SU-DHL-6 (cell line): ENCODE measurements around the gene CCR1.
"Not testable (repeated sequence)": the region's sequence is repeated elsewhere in the genome, so short reads cannot be mapped to it uniquely, and the experiment has no call there.

ENCODE experiments used
- H2AFZ ChIP-seq: fragments of 200-600 bp; sonication (generic); 2 replicates; pipeline ENCODE4 v1.6.1; 2014; ENCODE audit warnings: low read depth, mild to moderate bottlenecking, moderate library complexity, mixed read lengths, antibody characterized with exemption, low read length; ENCODE audit not compliant: severe bottlenecking
- H3F3A ChIP-seq: fragments of 200-600 bp; shearing (Covaris generic); 2 replicates; pipeline ENCODE4 v1.6.0; 2016; ENCODE audit warnings: antibody characterized with exemption, mild to moderate bottlenecking; ENCODE audit not compliant: insufficient read depth
- H3K27ac ChIP-seq: fragments of 200-600 bp; sonication (generic); 2 replicates; pipeline ENCODE4 v1.5.1; 2016; ENCODE audit warnings: low read depth, mild to moderate bottlenecking, low read length, moderate library complexity, mixed read lengths
- H3K27me3 ChIP-seq: fragments of 200-600 bp; sonication (generic), shearing (Covaris generic); 2 replicates; pipeline ENCODE4 v1.6.0; 2014; ENCODE audit warnings: mild to moderate bottlenecking, low read length
- H3K36me3 ChIP-seq: fragments of 200-600 bp; sonication (generic); 2 replicates; pipeline ENCODE4 v1.6.1; 2014; ENCODE audit warnings: mild to moderate bottlenecking, low read length, mixed read lengths
- H3K4me2 ChIP-seq: fragments of 300-600, 200-600 bp; shearing (Covaris generic), sonication (generic); 2 replicates; pipeline ENCODE4 v1.6.0; 2014; ENCODE audit warnings: low read length, low read depth, mild to moderate bottlenecking; ENCODE audit not compliant: poor library complexity, severe bottlenecking
- H3K4me3 ChIP-seq: fragments of 200-600 bp; sonication (generic); 2 replicates; pipeline ENCODE4 v1.5.1; 2014; ENCODE audit warnings: antibody characterized with exemption, low read length, mild to moderate bottlenecking, mixed read lengths; ENCODE audit not compliant: insufficient read depth, poor library complexity, severe bottlenecking
- H3K79me2 ChIP-seq: fragments of 200-600 bp; sonication (generic); 2 replicates; pipeline ENCODE4 v1.6.1; 2014; ENCODE audit warnings: mild to moderate bottlenecking, low read length, moderate library complexity; ENCODE audit not compliant: insufficient read depth
- H3K9ac ChIP-seq: fragments of 200-600 bp; sonication (generic); 2 replicates; pipeline ENCODE4 v1.7.0; 2014; ENCODE audit warnings: mild to moderate bottlenecking, low read length
- H3K9me2 ChIP-seq: fragments of 200-600 bp; sonication (generic); replicated peaks from 2 replicates; pipeline ENCODE4 v1.6.1; 2014; ENCODE audit warnings: low read length; ENCODE audit not compliant: insufficient read depth
- H3K9me3 ChIP-seq: fragments of 200-600 bp; sonication (generic); 2 replicates; pipeline ENCODE4 v1.6.1; 2014; ENCODE audit warnings: low read length, mixed read lengths; ENCODE audit not compliant: insufficient read depth
- H4K20me1 ChIP-seq: fragments of 200-600 bp; sonication (generic); 2 replicates; pipeline ENCODE4 v1.6.1; 2014; ENCODE audit warnings: low read depth, mild to moderate bottlenecking, antibody characterized with exemption, low read length, moderate library complexity, mixed read lengths
- CTCF ChIP-seq: fragments of 200-600 bp; sonication (generic); IDR thresholded peaks from one replicate; pipeline ENCODE4 v1.5.1; 2017; ENCODE audit warnings: antibody characterized with exemption, mild to moderate bottlenecking, low read length, moderate library complexity; ENCODE audit not compliant: insufficient read depth, poor library complexity, severe bottlenecking
- EZH2phosphoT487 ChIP-seq: fragments of 200-600 bp; sonication (generic), shearing (Covaris generic); conservative IDR thresholded peaks from 2 replicates; pipeline ENCODE4 v1.6.1; 2018; ENCODE audit warnings: mild to moderate bottlenecking, antibody characterized with exemption, low read length, moderate library complexity, mixed read lengths

CCR1 gene

GRCh38 chr3:46162975-46163555 is 45.0 kb downstream of the CCR1 start:
- H3K36me3 ChIP-seq, result no peaks in the 10 kb centered on the region
- H3K27ac ChIP-seq, result no peak overlapping the region
- H2AFZ ChIP-seq, result no peak overlapping the region
- no peaks in the 10 kb centered on the region for H3F3A ChIP-seq
- no peaks in the 10 kb centered on the region for H3K9me3 ChIP-seq
- no peaks in the 10 kb centered on the region for H3K79me2 ChIP-seq
- no peaks in the 10 kb centered on the region for H4K20me1 ChIP-seq
- H3K4me3 ChIP-seq, result no peak overlapping the region
- H3K9me2 ChIP-seq, result no peaks in the 10 kb centered on the region
- no peak overlapping the region for H3K4me2 ChIP-seq
- TF ChIP-seq CTCF (no peak), EZH2phosphoT487 (no peak)
- no peak overlapping the region for H3K9ac ChIP-seq
- H3K27me3 ChIP-seq, result no peaks in the 10 kb centered on the region

- not testable (repeated sequence) for H3K79me2 ChIP-seq, H3K4me3 ChIP-seq
These were observed 50.4 kb downstream of the CCR1 start for GRCh38 chr3:46157685-46158084.

GRCh38 chr3:46154311-46154710 is 53.8 kb downstream of the CCR1 start:
- Histone ChIP-seq H3K36me3 (no peaks in the 10 kb centered on the region), H3K4me2 (no peak overlapping the region), H3K27me3 (no peaks in the 10 kb centered on the region), H3F3A (no peaks in the 10 kb centered on the region), H3K27ac (no peak overlapping the region), H3K9ac (no peak overlapping the region), H3K9me2 (no peaks in the 10 kb centered on the region), H3K4me3 (no peak overlapping the region), H3K79me2 (no peaks in the 10 kb centered on the region), H4K20me1 (no peaks in the 10 kb centered on the region), H3K9me3 (no peaks in the 10 kb centered on the region), H2AFZ (no peak overlapping the region)
- TF ChIP-seq EZH2phosphoT487 (no peak), CTCF (no peak)

More at GRCh38 chr3:46157685-46158084, 50.4 kb downstream of the CCR1 start:
- H3K9ac ChIP-seq, H3K4me2 ChIP-seq, H3K27me3 ChIP-seq, H2AFZ ChIP-seq, H3K27ac ChIP-seq, H3K36me3 ChIP-seq, H3K9me3 ChIP-seq, H4K20me1 ChIP-seq, H3K9me2 ChIP-seq, H3F3A ChIP-seq: not testable (repeated sequence)
